Measurements from ENCODE around the gene TPBG.

DNA sequence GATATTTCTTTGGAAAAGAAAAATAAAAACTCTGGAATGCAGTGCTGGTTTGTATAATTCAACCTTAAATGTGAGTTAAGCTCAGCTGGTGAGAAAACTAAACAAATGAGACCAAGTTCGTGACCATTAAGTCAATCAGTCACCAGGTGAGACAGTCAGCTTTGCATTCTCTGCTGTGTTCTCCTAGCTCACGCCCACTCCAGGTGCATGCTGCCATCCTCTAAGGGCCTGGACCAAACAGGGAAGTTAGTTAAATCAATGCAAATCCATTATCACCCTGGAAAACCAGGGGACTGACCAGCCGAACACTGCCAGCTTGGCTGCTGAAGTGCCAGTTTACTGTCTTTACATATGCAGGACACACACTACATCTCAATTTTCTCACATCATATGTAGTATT, 7.2 kb downstream of the TPBG start:
- TF ChIP-seq, protein P1, sequence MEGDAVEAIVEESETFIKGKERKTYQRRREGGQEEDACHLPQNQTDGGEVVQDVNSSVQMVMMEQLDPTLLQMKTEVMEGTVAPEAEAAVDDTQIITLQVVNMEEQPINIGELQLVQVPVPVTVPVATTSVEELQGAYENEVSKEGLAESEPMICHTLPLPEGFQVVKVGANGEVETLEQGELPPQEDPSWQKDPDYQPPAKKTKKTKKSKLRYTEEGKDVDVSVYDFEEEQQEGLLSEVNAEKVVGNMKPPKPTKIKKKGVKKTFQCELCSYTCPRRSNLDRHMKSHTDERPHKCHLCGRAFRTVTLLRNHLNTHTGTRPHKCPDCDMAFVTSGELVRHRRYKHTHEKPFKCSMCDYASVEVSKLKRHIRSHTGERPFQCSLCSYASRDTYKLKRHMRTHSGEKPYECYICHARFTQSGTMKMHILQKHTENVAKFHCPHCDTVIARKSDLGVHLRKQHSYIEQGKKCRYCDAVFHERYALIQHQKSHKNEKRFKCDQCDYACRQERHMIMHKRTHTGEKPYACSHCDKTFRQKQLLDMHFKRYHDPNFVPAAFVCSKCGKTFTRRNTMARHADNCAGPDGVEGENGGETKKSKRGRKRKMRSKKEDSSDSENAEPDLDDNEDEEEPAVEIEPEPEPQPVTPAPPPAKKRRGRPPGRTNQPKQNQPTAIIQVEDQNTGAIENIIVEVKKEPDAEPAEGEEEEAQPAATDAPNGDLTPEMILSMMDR (IDR thresholded peaks at IDR 0.05; ENCODE audit: poor library complexity): no peak
- no peak for TF ChIP-seq EZH2 (IDR thresholded peaks at IDR 0.05; ENCODE audit: borderline replicate concordance)
